VCaP (cell line): ENCODE data around the gene OIP5.
"Not testable (repeated sequence)": the region's sequence is repeated elsewhere in the genome, so short reads cannot be mapped to it uniquely, and the experiment has no call there.

ENCODE experiments used
- H3K27ac ChIP-seq: fragments of 450-650 bp; 2 replicates; pipeline ENCODE4 v1.5.1; 2017
- TF ChIP-seq, protein P1 (sequence below): fragments of 450-650 bp; conservative IDR thresholded peaks from 2 replicates; pipeline ENCODE4 v1.5.1; 2017; ENCODE audit warnings: mild to moderate bottlenecking, moderate library complexity

Gene OIP5

DNA sequence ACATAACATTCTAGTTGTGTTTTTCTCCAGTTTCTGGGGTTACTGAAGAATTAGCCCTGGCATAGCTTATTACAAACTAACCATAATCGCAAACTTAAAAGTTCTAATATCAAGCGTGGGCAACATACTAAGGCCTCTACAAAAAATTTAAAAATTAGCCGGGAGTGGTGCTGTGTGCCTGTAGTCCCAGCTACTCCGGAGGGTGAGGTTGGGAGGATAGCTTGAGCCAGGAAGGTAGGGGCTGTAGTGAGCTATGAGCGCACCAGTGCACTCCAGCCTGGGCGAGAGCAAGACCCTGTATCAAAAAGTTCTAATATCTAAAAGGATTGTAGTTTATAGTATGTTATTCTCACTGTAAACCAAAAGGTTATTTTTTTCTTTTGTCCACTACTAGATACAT, 1.1 kb downstream of the OIP5 start:
- TF ChIP-seq, protein P1, sequence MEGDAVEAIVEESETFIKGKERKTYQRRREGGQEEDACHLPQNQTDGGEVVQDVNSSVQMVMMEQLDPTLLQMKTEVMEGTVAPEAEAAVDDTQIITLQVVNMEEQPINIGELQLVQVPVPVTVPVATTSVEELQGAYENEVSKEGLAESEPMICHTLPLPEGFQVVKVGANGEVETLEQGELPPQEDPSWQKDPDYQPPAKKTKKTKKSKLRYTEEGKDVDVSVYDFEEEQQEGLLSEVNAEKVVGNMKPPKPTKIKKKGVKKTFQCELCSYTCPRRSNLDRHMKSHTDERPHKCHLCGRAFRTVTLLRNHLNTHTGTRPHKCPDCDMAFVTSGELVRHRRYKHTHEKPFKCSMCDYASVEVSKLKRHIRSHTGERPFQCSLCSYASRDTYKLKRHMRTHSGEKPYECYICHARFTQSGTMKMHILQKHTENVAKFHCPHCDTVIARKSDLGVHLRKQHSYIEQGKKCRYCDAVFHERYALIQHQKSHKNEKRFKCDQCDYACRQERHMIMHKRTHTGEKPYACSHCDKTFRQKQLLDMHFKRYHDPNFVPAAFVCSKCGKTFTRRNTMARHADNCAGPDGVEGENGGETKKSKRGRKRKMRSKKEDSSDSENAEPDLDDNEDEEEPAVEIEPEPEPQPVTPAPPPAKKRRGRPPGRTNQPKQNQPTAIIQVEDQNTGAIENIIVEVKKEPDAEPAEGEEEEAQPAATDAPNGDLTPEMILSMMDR = no peak
- H3K27ac ChIP-seq = peak overlapping the region; percentile 80

DNA sequence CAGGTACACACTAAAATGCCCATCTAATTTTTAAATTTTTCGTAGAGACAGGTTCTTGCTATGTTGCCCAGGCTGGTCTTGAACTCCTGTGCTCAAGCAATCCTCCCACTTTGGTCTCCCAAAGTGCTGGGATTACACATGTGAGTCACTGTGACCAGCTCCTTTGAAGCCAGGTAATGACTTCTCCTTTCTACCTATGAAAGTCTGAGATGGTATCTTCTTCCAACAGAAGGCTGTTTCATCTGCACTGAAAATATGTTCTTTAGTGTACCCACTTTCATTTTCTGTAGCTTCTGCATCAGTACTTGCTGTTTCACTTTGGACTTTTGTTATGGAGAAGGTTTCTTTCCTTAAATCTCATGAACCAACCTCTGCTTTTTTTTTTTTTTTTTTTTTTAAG, 8.8 kb downstream of the OIP5 start:
- TF ChIP-seq, protein P1 = no peak
- H3K27ac ChIP-seq = no peak overlapping the region

DNA sequence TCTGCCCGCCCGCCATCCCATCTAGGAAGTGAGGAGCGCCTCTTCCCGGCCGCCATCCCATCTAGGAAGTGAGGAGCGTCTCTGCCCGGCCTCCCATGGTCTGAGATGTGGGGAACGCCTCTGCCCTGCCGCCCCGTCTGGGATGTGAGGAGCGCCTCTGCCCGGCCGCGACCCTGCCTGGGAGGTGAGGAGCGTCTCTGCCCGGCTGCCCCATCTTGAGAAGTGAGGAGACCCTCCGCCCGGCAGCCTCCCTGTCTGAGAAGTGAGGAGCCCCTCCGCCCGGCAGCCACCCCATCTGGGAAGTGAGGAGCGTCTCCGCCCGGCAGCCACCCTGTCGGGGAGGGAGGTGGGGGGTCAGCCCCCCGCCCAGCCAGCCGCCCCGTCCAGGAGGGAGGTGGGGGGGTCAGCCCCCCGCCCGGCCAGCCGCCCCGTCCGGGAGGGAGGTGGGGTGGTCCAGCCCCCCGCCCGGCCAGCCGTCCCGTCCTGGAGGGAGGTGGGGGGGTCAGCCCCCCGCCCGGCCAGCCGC, 11.5 kb downstream of the OIP5 start:
- H3K27ac ChIP-seq = not testable (repeated sequence)

DNA sequence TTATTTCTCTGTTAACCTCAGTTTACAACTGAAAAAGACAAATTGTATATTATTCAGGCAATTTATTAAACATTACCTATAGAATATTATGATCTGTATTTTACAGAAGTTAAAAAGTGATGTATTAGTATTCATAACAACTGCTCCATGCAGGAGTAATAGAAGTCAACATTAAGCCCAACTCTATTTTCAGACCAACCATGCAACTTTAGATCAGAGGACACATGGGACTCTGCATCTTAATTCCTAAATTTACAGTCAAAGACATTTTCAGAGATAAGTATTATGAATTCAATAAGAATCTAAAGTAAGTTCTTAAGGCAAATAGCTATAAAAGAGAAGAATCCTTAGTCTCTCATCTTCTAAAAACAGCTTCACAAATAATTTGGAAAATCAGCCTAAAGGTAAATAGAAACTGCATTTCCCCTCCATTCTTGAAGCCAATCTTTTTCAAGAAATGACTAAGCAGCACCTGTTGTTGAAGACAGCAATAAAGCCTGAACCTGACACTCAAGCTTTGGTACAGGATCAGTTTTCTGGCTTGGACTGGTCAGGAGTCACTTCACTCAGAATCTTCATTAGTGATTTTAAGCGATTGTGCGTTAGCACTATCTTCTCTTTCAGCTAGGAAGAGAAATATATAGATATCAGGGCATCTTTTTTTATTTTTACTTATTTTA, 23.0 kb downstream of the OIP5 start:
- TF ChIP-seq, protein P1 = no peak

DNA sequence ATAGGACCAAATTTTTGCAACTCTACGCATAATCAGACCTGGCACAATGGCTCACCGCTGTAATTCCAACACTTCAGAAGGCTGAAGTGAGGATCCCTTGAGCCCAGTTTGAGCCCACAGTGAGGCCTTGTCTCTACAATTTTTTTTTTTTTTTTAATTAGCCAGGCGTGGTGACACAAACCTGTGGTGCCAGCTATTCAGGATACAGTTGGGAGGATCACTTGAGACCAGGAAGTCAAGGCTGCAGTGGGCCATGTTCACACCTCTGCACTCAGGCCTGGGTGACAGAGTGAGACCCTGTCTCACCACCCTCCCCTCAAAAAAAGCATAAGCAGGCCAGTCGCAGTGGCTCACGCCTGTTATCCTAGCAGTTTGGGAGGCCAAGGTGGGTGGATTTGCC, 24.7 kb downstream of the OIP5 start:
- H3K27ac ChIP-seq = no peak overlapping the region

More for the DNA sequence above, 23.0 kb downstream of the OIP5 start:
- H3K27ac ChIP-seq = no peak overlapping the region

DNA sequence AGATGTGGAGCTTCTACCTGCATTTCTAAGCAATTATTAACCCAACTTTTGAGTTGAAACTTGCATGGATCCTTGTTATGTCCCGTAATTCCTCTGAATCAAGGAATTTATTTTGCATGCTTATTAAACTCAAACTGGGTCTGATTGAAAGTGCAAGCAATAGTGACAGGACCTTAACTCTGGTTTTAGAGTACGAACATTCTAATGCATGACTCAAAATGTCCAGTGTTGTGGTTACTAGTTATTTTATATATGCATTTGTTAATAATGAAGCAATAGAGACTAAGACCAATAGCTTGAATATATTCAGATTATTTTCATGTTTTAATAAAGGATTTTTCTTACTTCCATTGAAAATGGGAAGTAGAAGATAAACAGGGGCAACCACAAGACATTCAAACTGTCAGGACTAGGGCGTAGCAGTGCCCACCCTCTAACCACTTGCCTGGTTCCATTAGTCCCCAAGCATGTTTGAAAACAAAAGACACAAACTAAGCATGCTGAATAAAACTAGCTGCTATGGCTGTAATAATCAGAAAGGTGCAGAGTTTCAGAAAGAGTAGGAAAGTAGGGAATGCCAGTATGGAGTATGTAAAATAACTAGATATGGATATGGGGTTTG, 28.1 kb downstream of the OIP5 start:
- TF ChIP-seq, protein P1 = no peak
- H3K27ac ChIP-seq = no peak overlapping the region

More for the DNA sequence above, 24.7 kb downstream of the OIP5 start:
- TF ChIP-seq, protein P1 = no peak

DNA sequence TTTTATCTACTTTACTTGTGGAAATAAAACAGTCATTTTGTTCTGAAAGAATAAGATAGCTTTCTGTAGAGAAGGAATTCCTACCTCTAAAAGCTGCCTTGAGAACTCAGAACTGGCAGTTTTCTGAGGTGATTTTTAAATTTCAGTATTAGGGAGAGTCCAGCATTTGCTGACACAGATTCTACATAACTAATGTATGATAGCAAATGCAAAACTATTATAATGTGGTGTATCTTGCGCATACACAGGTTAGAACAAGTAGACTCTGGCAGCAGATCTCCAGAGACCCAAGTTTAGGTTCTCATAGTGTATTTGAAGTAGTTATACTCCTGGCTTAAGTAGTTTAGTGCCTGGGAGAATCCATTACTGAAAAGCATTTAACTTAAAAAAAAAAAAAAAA, 30.8 kb downstream of the OIP5 start:
- H3K27ac ChIP-seq = no peak overlapping the region
- TF ChIP-seq, protein P1 = no peak

DNA sequence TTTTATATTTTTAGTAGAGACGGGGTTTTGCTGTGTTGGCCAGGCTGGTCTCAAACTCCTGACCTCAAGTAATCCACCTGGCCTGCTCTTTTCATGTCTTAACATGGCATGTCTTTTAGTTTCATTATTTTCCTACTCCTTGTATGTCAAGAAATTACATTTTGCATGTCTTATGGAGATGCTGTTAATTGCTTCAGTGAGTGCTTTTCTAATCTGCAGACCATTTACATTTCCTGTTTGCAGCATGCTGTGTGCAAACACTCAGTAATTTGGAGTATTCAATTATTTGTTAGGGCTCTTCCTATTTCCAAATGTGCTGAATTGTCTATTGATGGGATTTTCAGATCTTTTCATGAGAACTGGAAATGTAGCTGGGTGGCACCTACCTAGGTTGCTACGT, 31.3 kb downstream of the OIP5 start:
- H3K27ac ChIP-seq = not testable (repeated sequence)
